Keratinocyte (primary cell): ENCODE data around the gene MST1. TPM values are rescaled to one million over a fixed set of nuclear protein-coding genes. Genes with fewer than 3 reads are reported as not detected.
A peak's percentile ranks its signal among the peaks of the same experiment; 100 is the strongest.

ENCODE experiments used
- DNase-seq: peaks from one replicate; pipeline ENCODE4 v3.0.0-alpha.2; 2011; ENCODE audit warnings: low read depth, missing footprints, low spot score
- FAIRE-seq: peaks from 2 replicates; lab custom pipeline; 2011; peaks lifted over from hg19 to GRCh38; lab: Jason Lieb, UNC
- H2AFZ ChIP-seq: 2 replicates; pipeline ENCODE4 v1.6.0; 2012; ENCODE audit warnings: low read length, control low read depth, inconsistent platforms; ENCODE audit not compliant: control insufficient read depth
- H3K27ac ChIP-seq: 2 replicates; pipeline ENCODE4 v1.5.1; 2011; ENCODE audit warnings: low read length; ENCODE audit not compliant: control insufficient read depth, insufficient read depth
- H3K27me3 ChIP-seq: 3 replicates; pipeline ENCODE4 v1.6.0; 2011; ENCODE audit warnings: low read length; ENCODE audit not compliant: control insufficient read depth, insufficient read depth; ENCODE audit errors: extremely low read depth
- H3K36me3 ChIP-seq, 2 experiments: 2 replicates in 1 of 2; 3 replicates in 1 of 2; pipeline ENCODE4 v1.5.1; 2011; ENCODE audit warnings: low read length in 2 of 2, mild to moderate bottlenecking in 1 of 2; ENCODE audit not compliant: control insufficient read depth in 2 of 2, insufficient read depth in 2 of 2; ENCODE audit errors: extremely low read depth in 1 of 2
- H3K4me1 ChIP-seq: 3 replicates; pipeline ENCODE4 v1.5.1; 2011; ENCODE audit warnings: low read length; ENCODE audit not compliant: control insufficient read depth, insufficient read depth; ENCODE audit errors: extremely low read depth
- H3K4me2 ChIP-seq: 3 replicates; pipeline ENCODE4 v1.6.0; 2011; ENCODE audit warnings: low read depth, low read length; ENCODE audit not compliant: control insufficient read depth, insufficient read depth; ENCODE audit errors: extremely low read depth
- H3K4me3 ChIP-seq, 3 experiments: fragments of 200-600 bp in 1 of 3; sonication (generic) in 1 of 3; 2 replicates in 2 of 3; 3 replicates in 1 of 3; pipeline ENCODE4 v1.5.1; 2011 to 2016; ENCODE audit warnings: low read length in 3 of 3, mild to moderate bottlenecking in 3 of 3, control low read depth in 2 of 3, inconsistent platforms in 1 of 3, low read depth in 1 of 3, mixed read lengths in 1 of 3, mixed run types in 1 of 3, moderate library complexity in 1 of 3; ENCODE audit not compliant: control insufficient read depth in 2 of 3, insufficient read depth in 2 of 3; ENCODE audit errors: extremely low read depth in 1 of 3
- H3K79me2 ChIP-seq: 2 replicates; pipeline ENCODE4 v1.6.0; 2012; ENCODE audit warnings: low read length; ENCODE audit not compliant: control insufficient read depth, insufficient read depth
- H3K9ac ChIP-seq: 3 replicates; pipeline ENCODE4 v1.6.0; 2011; ENCODE audit warnings: low read length; ENCODE audit not compliant: control insufficient read depth, insufficient read depth; ENCODE audit errors: extremely low read depth
- H3K9me1 ChIP-seq: 3 replicates; pipeline ENCODE4 v1.6.0; 2011; ENCODE audit warnings: low read length; ENCODE audit not compliant: control insufficient read depth, insufficient read depth; ENCODE audit errors: extremely low read depth
- H3K9me3 ChIP-seq: 2 replicates; pipeline ENCODE4 v1.5.1; 2012; ENCODE audit warnings: low read depth, low read length; ENCODE audit not compliant: control insufficient read depth
- H4K20me1 ChIP-seq: 3 replicates; pipeline ENCODE4 v1.6.0; 2011; ENCODE audit warnings: low read length; ENCODE audit not compliant: control insufficient read depth, insufficient read depth; ENCODE audit errors: extremely low read depth
- CTCF ChIP-seq, 3 experiments: IDR thresholded peaks in 1 of 3; conservative IDR thresholded peaks in 1 of 3; optimal IDR thresholded peaks in 1 of 3; 2 replicates in 2 of 3; 3 replicates in 1 of 3; pipeline versions ENCODE3 to v1.5.1; 2011; ENCODE audit warnings: low read length in 3 of 3, mild to moderate bottlenecking in 3 of 3, moderate library complexity in 2 of 3, control low read depth in 1 of 3, inconsistent platforms in 1 of 3; ENCODE audit not compliant: insufficient read depth in 2 of 3; ENCODE audit errors: extremely low read depth in 1 of 3
- EZH2 ChIP-seq: IDR thresholded peaks from one replicate; pipeline ENCODE4 v1.6.1; 2012; ENCODE audit warnings: inconsistent platforms, mild to moderate bottlenecking, low read length, moderate library complexity
- dilution Hi-C: fragments of 300-500 bp; cut with MboI; formaldehyde crosslinking; loops from one replicate; pipeline ENCODE4 v1.7.0; 2020; ENCODE audit warnings: low sequenced_read_pairs; ENCODE audit not compliant: extremely low pct_ligation_motif_present
- polyA plus RNA-seq, 5 experiments: library from polyadenylated mRNA; depleted of rRNA in 3 of 5; stranded (reverse) in 3 of 5; stranded (forward) in 1 of 5; unstranded in 1 of 5; fragments of >200 nt; gene quantifications; 1 replicate in 1 of 5; 2 replicates in 3 of 5; 3 replicates in 1 of 5; pipeline versions ENCODE4 v1.2.1 to v1.2.3, GENCODE V29; 2011 to 2012; ENCODE audit warnings: missing spikeins in 2 of 5, low read depth in 1 of 5, low replicate concordance in 1 of 5

The MST1 gene
- polyA plus RNA-seq, 1 donor (not counting 4 experiments of a cell fraction or from before 2014, with no cell fraction given): 5.2 TPM

- H3K9me3 ChIP-seq: no peaks in the 10 kb centered on the region
- H3K9ac ChIP-seq: no peak overlapping the region
- FAIRE-seq: no peak
- no peak overlapping the region for H2AFZ ChIP-seq
- H3K79me2 ChIP-seq: no peaks in the 10 kb centered on the region
- dilution Hi-C loops: loop anchor here (25.0 kb wide), 1 partner anchor 88 kb away; the partner anchor contains the start of gene BSN
- no peak overlapping the region for H3K4me3 ChIP-seq
- peaks cover 3% of the 10 kb centered on the region for H3K4me1 ChIP-seq
- H3K27ac ChIP-seq: no peak overlapping the region
- H3K9me1 ChIP-seq: no peaks in the 10 kb centered on the region
- no peaks in the 10 kb centered on the region for H4K20me1 ChIP-seq
- H3K36me3 ChIP-seq: no peaks in the 10 kb centered on the region
- H3K27me3 ChIP-seq: no peaks in the 10 kb centered on the region
- no peak overlapping the region for H3K4me2 ChIP-seq
- no peak for TF ChIP-seq EZH2
- DNase-seq: no peak
These were observed 38.6 kb downstream of the MST1 start for GRCh38 chr3:49650637-49651036.

GRCh38 chr3:49650177-49650576 lies 39.1 kb downstream of the MST1 start:
- no peaks in the 10 kb centered on the region for H3K9me3 ChIP-seq
- H3K4me2 ChIP-seq: no peak overlapping the region
- H3K9me1 ChIP-seq: no peaks in the 10 kb centered on the region
- no peak for DNase-seq
- H3K4me3 ChIP-seq: no peak overlapping the region
- dilution Hi-C loops: loop anchor here (25.0 kb wide), 1 partner anchor 88 kb away; the partner anchor contains the start of gene BSN
- no peaks in the 10 kb centered on the region for H3K27me3 ChIP-seq
- no peaks in the 10 kb centered on the region for H3K36me3 ChIP-seq
- H2AFZ ChIP-seq: no peak overlapping the region
- H4K20me1 ChIP-seq: no peaks in the 10 kb centered on the region
- no peak for TF ChIP-seq EZH2
- TF ChIP-seq CTCF (optimal IDR thresholded peaks at IDR 0.05 in 1 of 3, IDR thresholded peaks at IDR 0.05 in 1 of 3, conservative IDR thresholded peaks at IDR 0.05 in 1 of 3; ENCODE audit: extremely low read depth in 1 of 3, insufficient read depth in 2 of 3, low read length in 3 of 3): no peak
- FAIRE-seq: no peak
- H3K27ac ChIP-seq: no peak overlapping the region
- H3K4me1 ChIP-seq: peaks cover 3% of the 10 kb centered on the region
- H3K79me2 ChIP-seq: no peaks in the 10 kb centered on the region
- H3K9ac ChIP-seq: no peak overlapping the region

GRCh38 chr3:49649576-49649975 lies 39.7 kb downstream of the MST1 start:
- no peak overlapping the region for H3K4me2 ChIP-seq
- H3K9me1 ChIP-seq: no peaks in the 10 kb centered on the region
- H3K9ac ChIP-seq: no peak overlapping the region
- H3K4me3 ChIP-seq: no peak overlapping the region
- H2AFZ ChIP-seq: no peak overlapping the region
- no peak for DNase-seq
- peaks cover 2% of the 10 kb centered on the region for H3K27me3 ChIP-seq
- no peak overlapping the region for H3K27ac ChIP-seq
- TF ChIP-seq EZH2 (no peak), CTCF (optimal IDR thresholded peaks at IDR 0.05 in 1 of 3, IDR thresholded peaks at IDR 0.05 in 1 of 3, conservative IDR thresholded peaks at IDR 0.05 in 1 of 3; ENCODE audit: extremely low read depth in 1 of 3, insufficient read depth in 2 of 3, low read length in 3 of 3) (no peak)
- H3K4me1 ChIP-seq: peaks cover 3% of the 10 kb centered on the region
- H4K20me1 ChIP-seq: no peaks in the 10 kb centered on the region
- peak; percentile 46 for FAIRE-seq
- dilution Hi-C loops: no loop called here
- no peaks in the 10 kb centered on the region for H3K36me3 ChIP-seq
- no peaks in the 10 kb centered on the region for H3K79me2 ChIP-seq
- H3K9me3 ChIP-seq: no peaks in the 10 kb centered on the region
